K562 (cell line): ENCODE measurements around the gene CCT7. TPM values are rescaled to one million over a fixed set of nuclear protein-coding genes. Genes with fewer than 3 reads are reported as not detected.

ENCODE experiments used
- ATAC-seq: fragments of 200-7000 bp; cut with Tn5 transposase; 3 replicates; pipeline ENCODE4 v1.9.1; 2020; ENCODE audit warnings: moderate library complexity
- BruUV-seq: library from RNA; stranded (reverse); fragments of 400-500 nt; replicated peaks from 2 replicates; lab custom pipeline; 2021; lab: Mats Ljungman, UMichigan
- CTCF ChIA-PET: fragments of 300-600 bp; formaldehyde crosslinking; extraction: SDS; loops from one replicate; lab custom pipeline; 2021; ENCODE audit warnings: low intra/inter-chr PET ratio; lab: Yijun Ruan, JAX
- POLR2A ChIA-PET: fragments of 300-600, 350-650 bp; sonication (Branson Sonifier 250); formaldehyde crosslinking; extraction: SDS; loops from one replicate; lab custom pipeline; 2021; ENCODE audit warnings: antibody characterized with exemption, inconsistent platforms; lab: Yijun Ruan, JAX
- DNase-seq, 4 experiments: peaks; one replicate each; pipeline versions ENCODE4 v3.0.0 to v3.0.0-alpha.2; 2011 to 2018; ENCODE audit warnings: low spot score in 3 of 4, mixed read lengths in 3 of 4; ENCODE audit errors: extremely low read depth in 1 of 4
- FAIRE-seq: peaks from 2 replicates; lab custom pipeline; 2011; peaks lifted over from hg19 to GRCh38; lab: Jason Lieb, UNC
- H2AFZ ChIP-seq: 2 replicates; pipeline ENCODE4 v1.6.0; 2011; ENCODE audit warnings: low read depth, low read length, control low read depth, inconsistent platforms
- H3K27ac ChIP-seq: fragments of 200-600 bp; 3 replicates; pipeline ENCODE4 v1.8.0; 2011; ENCODE audit warnings: low read depth, mild to moderate bottlenecking, control low read depth, inconsistent platforms, low read length, moderate library complexity, mixed read lengths; ENCODE audit errors: extremely low read depth
- H3K27me3 ChIP-seq, 2 experiments: fragments of 300-600 bp in 1 of 2; 2 replicates in 1 of 2; 3 replicates in 1 of 2; pipeline versions ENCODE4 v1.6.0 to v1.8.0; 2011; ENCODE audit warnings: inconsistent platforms in 2 of 2, low read length in 2 of 2, mild to moderate bottlenecking in 1 of 2, mixed read lengths in 1 of 2, moderate library complexity in 1 of 2; ENCODE audit not compliant: control insufficient read depth in 2 of 2, insufficient read depth in 2 of 2
- H3K36me3 ChIP-seq: fragments of 300-600 bp; 3 replicates; pipeline ENCODE4 v1.8.0; 2011; ENCODE audit warnings: mild to moderate bottlenecking, low read length, inconsistent platforms; ENCODE audit not compliant: control insufficient read depth, insufficient read depth
- H3K4me1 ChIP-seq, 2 experiments: fragments of 200-600 bp in 1 of 2; replicated peaks in 1 of 2; 2 replicates in 1 of 2; 3 replicates in 1 of 2; pipeline versions ENCODE4 v1.5.1 to v1.8.0; 2011; ENCODE audit warnings: inconsistent platforms in 2 of 2, low read length in 2 of 2, mild to moderate bottlenecking in 1 of 2, mixed read lengths in 1 of 2, moderate library complexity in 1 of 2; ENCODE audit not compliant: control insufficient read depth in 2 of 2, insufficient read depth in 2 of 2
- H3K4me2 ChIP-seq: 2 replicates; pipeline ENCODE4 v1.6.1; 2011; ENCODE audit warnings: low read length, control low read depth, inconsistent platforms, mixed read lengths; ENCODE audit not compliant: insufficient read depth
- H3K4me3 ChIP-seq: fragments of 200-600 bp; sonication (generic), shearing (Covaris generic); 2 replicates; pipeline ENCODE4 v1.5.1; 2016; ENCODE audit warnings: control low read depth, inconsistent platforms
- H3K79me2 ChIP-seq: fragments of 200-600 bp; 3 replicates; pipeline ENCODE4 v1.8.0; 2011; ENCODE audit warnings: low read length, inconsistent platforms; ENCODE audit not compliant: control insufficient read depth, insufficient read depth
- H3K9ac ChIP-seq, 2 experiments: 2 replicates each; pipeline versions ENCODE4 v1.6.0 to v1.6.1; 2011; ENCODE audit warnings: low read depth in 2 of 2, low read length in 2 of 2, control low read depth in 1 of 2, inconsistent platforms in 1 of 2, mild to moderate bottlenecking in 1 of 2, mixed read lengths in 1 of 2; ENCODE audit not compliant: insufficient read depth in 1 of 2
- H3K9me1 ChIP-seq: one replicate; pipeline ENCODE4 v1.6.0; 2011; ENCODE audit warnings: inconsistent platforms, mild to moderate bottlenecking, low read length, moderate library complexity; ENCODE audit not compliant: control insufficient read depth, insufficient read depth
- H3K9me3 ChIP-seq: replicated peaks from 2 replicates; pipeline ENCODE4 v1.5.1; 2011; ENCODE audit warnings: low read depth, low read length, inconsistent platforms; ENCODE audit not compliant: control insufficient read depth, insufficient read depth
- H4K20me1 ChIP-seq: replicated peaks from 2 replicates; pipeline ENCODE4 v1.6.1; 2011; ENCODE audit warnings: low read length, inconsistent platforms, mixed read lengths; ENCODE audit not compliant: control insufficient read depth, insufficient read depth
- ARNT ChIP-seq, 2 experiments: fragments of 450-650 bp; IDR thresholded peaks; 2 replicates each; pipeline ENCODE4 v1.6.1; 2016; ENCODE audit warnings: mild to moderate bottlenecking in 1 of 2
- MECOM ChIP-seq: fragments of 250-450 bp; sonication (Bioruptor Pico); IDR thresholded peaks from 2 replicates; pipeline ENCODE4 v1.8.0; 2022; ENCODE audit warnings: inconsistent platforms
- NFYB ChIP-seq: IDR thresholded peaks from 2 replicates; pipeline ENCODE4 v1.6.1; 2011; ENCODE audit warnings: mild to moderate bottlenecking, moderate library complexity; ENCODE audit not compliant: insufficient read length; ENCODE audit errors: extremely low read depth
- NR2C2 ChIP-seq, 2 experiments: fragments of 200-800 bp in 1 of 2; sonication (Bioruptor generic) in 1 of 2; sonication (generic) in 1 of 2; formaldehyde crosslinking in 1 of 2; IDR thresholded peaks; 2 replicates each; pipeline versions ENCODE4 v1.6.1 to v1.8.0; 2016 to 2022; ENCODE audit warnings: mild to moderate bottlenecking in 1 of 2, missing compliant biosample characterization in 1 of 2, missing genetic modification characterization in 1 of 2, missing genetic modification reagents in 1 of 2
- ZC3H11A ChIP-seq: IDR thresholded peaks from 2 replicates; pipeline ENCODE4 v1.6.1; 2012; ENCODE audit warnings: low read depth, low read length, improper control_type of control experiment
- ZFX ChIP-seq: sonication (generic); formaldehyde crosslinking; IDR thresholded peaks from 2 replicates; pipeline ENCODE4 v1.8.0; 2022; ENCODE audit warnings: mild to moderate bottlenecking, missing genetic modification reagents, moderate library complexity
- ZNF184 ChIP-seq: sonication (generic); formaldehyde crosslinking; IDR thresholded peaks from 2 replicates; pipeline ENCODE4 v1.5.0; 2020; ENCODE audit warnings: missing genetic modification reagents
- WGBS: fragments of 100-300 bp; shearing (Covaris generic); methylation state at CpG from one replicate; pipeline ENCODE4 v1.1.6; 2016; ENCODE audit warnings: low coverage, mixed read lengths; ENCODE audit not compliant: insufficient coverage; ENCODE audit errors: missing lambda C conversion rate; 5-methylcytosine and 5-hydroxymethylcytosine counted together
- in situ Hi-C: fragments of 300-500 bp; cut with MboI; formaldehyde crosslinking; loops from 4 replicates; pipeline ENCODE4 v1.15.0; 2018; ENCODE audit warnings: inconsistent platforms, mixed read lengths
- intact Hi-C: fragments of 100-400 bp; cut with micrococcal nuclease; formaldehyde crosslinking; loops from 2 replicates; pipeline ENCODE4 v1.14.2; 2022
- polyA plus RNA-seq, 8 experiments: library from polyadenylated mRNA; depleted of rRNA in 4 of 8; stranded (reverse) in 5 of 8; unstranded in 3 of 8; fragments of >200 nt; fragmentation: Nextera tagmentation in 2 of 8; fragmentation: Illumina TruSeq in 1 of 8; extraction: Ambion mirVana in 2 of 8; extraction: Trizol in 1 of 8; gene quantifications; 2 replicates each; pipeline versions ENCODE4 v1.2.1 to v1.2.3, GENCODE V29; 2011 to 2014; ENCODE audit warnings: inconsistent platforms in 1 of 8, missing spikeins in 1 of 8
- total RNA-seq, 7 experiments: library from RNA; depleted of rRNA in 6 of 7; stranded (reverse); fragments of >200 nt in 6 of 7; fragmentation: Illumina TruSeq in 2 of 7; extraction: Trizol in 2 of 7; gene quantifications; 2 replicates each; pipeline versions ENCODE4 v1.2.1 to v1.2.3, GENCODE V29; 2011 to 2021; ENCODE audit warnings: low replicate concordance in 1 of 7

CCT7 gene
- total and polyA plus RNA-seq, 9 of the 15 experiments (the other 6 are each of a cell fraction or from before 2014, with no cell fraction given) = 326 to 856 (median 638) TPM

- Histone ChIP-seq H3K4me1 (peaks cover 0 to 2% of the 10 kb centered on the region in 2 experiments; a peak in 2 of 5 replicates), H3K36me3 (peaks cover 6% of the 10 kb centered on the region; the same call in 1 of the 3 replicates), H3K9ac (no peak overlapping the region), H3K4me2 (no peak overlapping the region), H3K9me3 (no peaks in the 10 kb centered on the region), H4K20me1 (peaks cover 3% of the 10 kb centered on the region; the same call in 1 of the 2 replicates), H3K27me3 (peaks cover 0 to 8% of the 10 kb centered on the region in 2 experiments; a peak in 1 of 5 replicates), H2AFZ (no peak overlapping the region), H3K27ac (no peak overlapping the region), H3K79me2 (no peaks in the 10 kb centered on the region), H3K4me3 (no peak overlapping the region)
- no TSS peak for BruUV-seq
- in situ Hi-C loops = no loop called here
- intact Hi-C loops = no loop called here
- ChIA-PET CTCF (no interaction called here), POLR2A (no interaction called here)
- 38% methylated on average over 4 of the region's 4 CpGs for WGBS
- no peak for DNase-seq
- no peak for ATAC-seq
- TF ChIP-seq ZFX (CRISPR knock-in tag) (no peak), NFYB (no peak), MECOM (CRISPR knock-in tag) (no peak), ARNT (IDR thresholded peaks at IDR 0.05) (no peak), NR2C2 (CRISPR knock-in tag; IDR thresholded peaks at IDR 0.05) (no peak), NR2C2 (tag; IDR thresholded peaks at IDR 0.05) (no peak), ZNF184 (no peak), ZC3H11A (no peak)
- TF ChIP-seq, all 486 proteins: peak for 0
- no peak for FAIRE-seq
- H3K9me1 ChIP-seq = no peaks in the 10 kb centered on the region
These were observed 32.9 kb downstream of the CCT7 start for GRCh38 chr2:73267008-73267407.
